HUDEP-2 (cell line): ENCODE results near the gene CLEC7A.
A peak's percentile ranks its signal among the peaks of the same experiment; 100 is the strongest.

Experiments
- DNase-seq, 76 experiments: peaks; one replicate each; lab custom pipeline; 2025; ENCODE audit not compliant: unreplicated experiment in 76 of 76; lab: John Stamatoyannopoulos, UW

The CLEC7A gene

DNA sequence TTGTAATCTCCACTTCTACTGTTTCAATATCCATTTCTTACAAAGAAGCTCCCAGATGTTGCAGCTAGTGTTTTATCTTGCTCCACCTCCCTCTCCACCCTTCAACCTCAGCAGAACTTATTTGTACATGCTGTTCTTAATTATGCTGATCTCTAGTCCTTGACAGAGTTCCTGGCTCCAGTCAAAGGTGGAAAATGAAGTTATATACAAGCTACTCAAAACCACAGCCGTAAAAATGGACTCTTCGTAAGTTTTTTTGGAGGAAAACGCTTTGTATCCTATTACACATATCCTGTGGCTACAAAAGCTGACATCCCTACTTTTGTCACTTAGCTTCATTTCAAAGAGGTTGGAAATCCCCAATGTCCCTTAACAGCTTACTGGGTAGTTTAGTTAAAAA, 32.5 kb downstream of the CLEC7A start:
- DNase-seq, result no peak

DNA sequence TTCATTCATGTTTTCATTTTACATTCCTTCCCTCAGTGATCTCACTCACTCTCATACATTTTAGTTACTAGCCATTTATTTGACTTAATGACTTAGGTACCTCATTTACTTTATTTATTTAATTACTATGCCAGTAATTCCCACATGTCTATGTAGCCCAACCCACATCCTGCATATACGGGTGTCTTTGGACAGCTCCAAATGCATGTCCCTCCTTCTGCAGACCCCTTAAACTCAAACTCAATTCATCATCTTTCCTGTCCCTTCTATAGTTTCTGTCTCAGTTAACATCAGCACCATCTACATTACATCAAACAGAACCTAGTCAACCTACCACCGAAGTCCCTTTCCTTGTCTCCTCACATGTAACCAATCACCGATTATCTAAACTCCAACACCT, 34.0 kb downstream of the CLEC7A start:
- DNase-seq, result no peak

DNA sequence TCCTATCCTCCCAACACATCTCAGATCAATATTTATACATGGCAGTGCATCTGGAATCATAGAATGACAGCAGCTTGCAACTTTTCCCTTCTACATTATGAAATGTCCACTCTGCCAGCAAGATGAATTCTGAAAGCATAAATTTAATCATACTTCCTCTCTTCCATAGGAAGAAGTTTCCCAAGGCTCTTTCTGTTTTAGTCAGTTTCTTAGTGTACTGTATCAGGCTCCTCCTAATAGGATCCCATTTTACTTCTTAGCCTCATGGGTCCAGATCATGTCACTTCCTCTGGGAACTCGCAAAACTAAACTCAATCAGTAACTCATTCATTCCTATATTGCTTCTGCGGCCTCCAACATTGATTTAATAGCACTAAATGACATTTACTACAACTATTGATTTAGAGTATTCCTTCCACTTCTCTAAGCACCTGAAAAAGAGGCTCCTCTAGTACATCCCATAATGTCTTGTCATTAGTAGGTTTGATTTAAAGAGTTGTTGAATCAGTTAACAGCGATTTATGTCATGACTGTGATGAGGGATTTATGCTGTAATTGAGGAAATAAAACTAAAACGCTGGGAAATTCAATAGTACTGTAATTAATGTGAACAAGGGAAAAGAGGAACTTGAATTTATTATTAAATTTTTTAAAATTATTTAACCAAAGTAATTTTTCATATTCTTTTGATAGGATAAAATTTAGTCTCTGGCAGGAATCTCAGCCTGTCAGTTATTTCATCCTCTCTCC, 35.2 kb downstream of the CLEC7A start:
- no peak for DNase-seq

DNA sequence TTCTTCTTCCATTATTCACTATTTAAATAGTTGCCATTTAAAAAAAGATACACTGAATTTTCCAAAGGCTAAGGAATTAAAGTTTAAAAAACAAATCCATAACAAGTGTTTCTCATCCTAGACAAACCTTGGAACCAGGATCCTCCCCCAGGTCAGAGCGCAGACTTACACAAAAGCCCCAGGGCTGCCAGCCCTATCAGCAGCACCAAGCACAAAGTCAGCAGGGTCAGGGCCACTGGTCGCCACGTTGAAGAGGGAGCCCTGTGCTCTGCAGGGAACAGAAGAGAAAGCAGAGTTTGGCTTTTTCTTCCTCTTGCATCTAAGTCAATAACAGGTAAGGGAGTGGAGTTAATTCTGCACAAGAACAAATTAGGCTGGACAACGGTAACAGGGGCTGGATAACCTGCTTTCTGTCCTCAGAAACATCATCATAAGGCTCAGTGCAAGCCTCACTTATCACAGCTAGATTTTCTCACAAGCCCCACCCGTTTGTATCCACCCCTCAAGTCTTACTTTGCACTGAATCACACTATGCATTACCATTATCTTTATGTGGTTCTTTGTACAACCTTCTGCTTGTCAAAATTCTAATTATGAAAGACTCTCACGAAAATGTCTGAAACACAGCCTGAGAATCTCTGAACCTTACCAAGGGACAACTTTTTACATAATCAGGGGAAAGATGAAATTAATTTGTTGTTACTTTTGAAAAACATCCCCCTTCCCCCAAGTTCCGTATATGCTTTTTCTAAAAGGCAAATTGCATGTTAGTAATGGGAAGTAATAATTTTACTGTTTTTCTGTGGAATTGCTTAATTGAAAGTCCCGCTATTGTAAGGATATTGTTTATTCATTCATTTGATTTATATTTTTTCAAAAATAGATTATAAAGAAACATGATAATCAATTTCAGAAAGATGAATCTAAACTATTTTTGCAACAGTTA, 40.8 kb downstream of the CLEC7A start:
- no peak for DNase-seq

DNA sequence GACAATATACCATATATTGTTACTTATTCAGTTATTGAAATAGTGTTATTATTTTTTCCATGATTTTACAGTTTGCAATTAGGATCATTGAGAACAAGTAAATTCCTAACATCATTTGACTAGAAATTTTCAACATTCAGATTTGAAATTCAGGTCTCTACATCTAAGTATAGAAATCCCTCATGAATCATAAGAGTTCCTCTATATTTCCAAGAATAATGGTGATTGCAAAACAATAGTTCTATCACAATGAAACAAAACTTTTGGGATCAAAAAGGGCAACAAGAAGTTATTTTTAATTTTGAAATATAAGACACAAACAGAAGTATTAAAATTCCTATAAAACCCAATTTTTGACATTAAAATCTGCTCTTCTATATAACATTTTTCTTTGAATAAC, 42.0 kb downstream of the CLEC7A start:
- DNase-seq, result no peak

- no peak for DNase-seq
These were observed 43.6 kb downstream of the CLEC7A start for GRCh38 chr12:10086387-10086786.

- DNase-seq, result no peak
These were observed 45.3 kb downstream of the CLEC7A start for GRCh38 chr12:10084733-10085132.

GRCh38 chr12:10082117-10082874, 47.7 kb downstream of the CLEC7A start:
- DNase-seq, result no peak

GRCh38 chr12:10075451-10075850, 54.5 kb downstream of the CLEC7A start:
- no peak for DNase-seq

GRCh38 chr12:10073261-10073660, 56.7 kb downstream of the CLEC7A start:
- no peak for DNase-seq

GRCh38 chr12:10072131-10072530, 57.9 kb downstream of the CLEC7A start:
- peak in 1 of 76 experiments; percentile 2 for DNase-seq

DNA sequence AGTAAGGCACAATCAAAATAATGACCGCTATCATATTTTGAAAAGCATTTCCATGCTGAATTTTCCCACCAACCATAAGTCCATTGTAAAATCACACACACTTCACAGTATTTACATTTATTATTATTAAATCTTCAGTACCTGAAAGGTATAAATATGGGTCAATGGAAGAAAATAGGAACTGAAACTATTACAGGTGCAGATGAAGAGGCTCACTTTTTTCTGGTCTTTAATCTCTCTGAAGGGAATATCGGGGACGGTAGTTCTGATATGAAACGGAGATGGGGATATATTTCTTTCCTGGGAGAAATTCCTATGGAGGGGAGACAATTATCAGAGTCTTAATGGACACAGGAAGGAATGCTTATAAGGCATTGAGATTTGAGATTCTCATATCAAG, 59.6 kb downstream of the CLEC7A start:
- DNase-seq, result no peak

- no peak for DNase-seq
These were observed 60.0 kb downstream of the CLEC7A start for GRCh38 chr12:10069976-10070375.

GRCh38 chr12:10069099-10069498, 60.9 kb downstream of the CLEC7A start:
- DNase-seq, result no peak

GRCh38 chr12:10068644-10069043, 61.4 kb downstream of the CLEC7A start:
- DNase-seq, result no peak

DNA sequence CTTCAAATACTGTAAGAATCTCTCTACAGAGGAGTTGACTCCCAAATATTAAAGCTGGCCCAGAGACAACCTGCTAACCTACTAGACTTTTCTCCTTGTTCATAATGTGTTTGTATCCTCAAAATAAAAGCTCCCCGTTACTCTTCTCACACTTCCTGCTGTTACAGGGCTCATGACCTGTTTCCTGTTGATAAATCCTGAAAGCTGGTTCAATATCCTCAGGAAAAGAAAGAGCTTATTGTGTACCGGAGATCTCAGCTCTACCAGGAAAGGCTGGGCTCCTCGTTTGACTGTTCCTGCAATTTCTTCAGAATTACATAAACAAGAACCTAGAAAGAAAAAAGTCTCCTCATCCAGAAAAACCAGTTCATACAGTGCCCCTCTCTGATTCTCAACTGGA, 62.1 kb downstream of the CLEC7A start:
- no peak for DNase-seq

DNA sequence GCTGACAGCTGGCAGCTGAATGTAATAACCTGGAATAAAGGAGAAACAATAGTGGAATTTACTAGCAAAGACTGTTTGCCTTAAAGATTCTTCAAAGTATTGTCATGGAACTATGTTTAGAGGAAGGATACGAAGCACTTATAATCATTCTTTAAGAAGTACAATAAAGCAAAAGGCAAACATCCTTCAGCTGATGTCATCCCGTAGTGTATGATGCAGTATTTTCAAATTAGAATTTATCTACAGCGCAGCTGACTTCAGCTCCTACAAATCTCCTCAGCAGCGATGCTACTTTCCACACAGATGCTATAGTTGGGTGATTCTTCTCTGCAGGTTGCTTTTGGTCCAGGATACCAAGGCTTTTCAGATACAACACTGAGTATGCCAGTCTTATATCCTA, 62.7 kb downstream of the CLEC7A start:
- DNase-seq, result no peak
